Measurements from ENCODE around the gene DEK.
"Not testable (repeated sequence)": the region's sequence is repeated elsewhere in the genome, so short reads cannot be mapped to it uniquely, and the experiment has no call there.

The DEK gene

GRCh38 chr6:18189196-18189595 lies 75.1 kb downstream of the DEK start:
- no peak for DNase-seq

- DNase-seq: no peak
These were observed 76.6 kb downstream of the DEK start for GRCh38 chr6:18187701-18188100.

GRCh38 chr6:18186540-18187250 lies 77.6 kb downstream of the DEK start:
- no peak for DNase-seq

- DNase-seq: no peak
These were observed 78.3 kb downstream of the DEK start for GRCh38 chr6:18186033-18186432.

GRCh38 chr6:18185624-18186023 lies 78.7 kb downstream of the DEK start:
- DNase-seq: no peak

- no peak for DNase-seq
These were observed 80.6 kb downstream of the DEK start for GRCh38 chr6:18183766-18184165.

- DNase-seq: no peak
These were observed 81.8 kb downstream of the DEK start for GRCh38 chr6:18182568-18182967.

GRCh38 chr6:18179770-18180356 lies 84.5 kb downstream of the DEK start:
- DNase-seq: no peak

GRCh38 chr6:18178960-18179615 lies 85.2 kb downstream of the DEK start:
- no peak for DNase-seq

GRCh38 chr6:18177286-18177965 lies 86.9 kb downstream of the DEK start:
- DNase-seq: no peak

GRCh38 chr6:18176198-18176597 lies 88.1 kb downstream of the DEK start:
- DNase-seq: not testable (repeated sequence)

Data from NCI-H1048 (cell line).